SK-N-MC (cell line): ENCODE data around the gene ZNF23.

Source experiments
- EZH2 ChIP-seq: fragments of 200-600 bp; sonication (generic); IDR thresholded peaks from one replicate; pipeline ENCODE4 v1.6.1; 2017; ENCODE audit warnings: antibody characterized with exemption
- POLR2AphosphoS5 ChIP-seq: IDR thresholded peaks from 2 replicates; pipeline ENCODE4 v1.6.1; 2012; ENCODE audit warnings: mild to moderate bottlenecking, low read depth, low read length, borderline replicate concordance

DNA sequence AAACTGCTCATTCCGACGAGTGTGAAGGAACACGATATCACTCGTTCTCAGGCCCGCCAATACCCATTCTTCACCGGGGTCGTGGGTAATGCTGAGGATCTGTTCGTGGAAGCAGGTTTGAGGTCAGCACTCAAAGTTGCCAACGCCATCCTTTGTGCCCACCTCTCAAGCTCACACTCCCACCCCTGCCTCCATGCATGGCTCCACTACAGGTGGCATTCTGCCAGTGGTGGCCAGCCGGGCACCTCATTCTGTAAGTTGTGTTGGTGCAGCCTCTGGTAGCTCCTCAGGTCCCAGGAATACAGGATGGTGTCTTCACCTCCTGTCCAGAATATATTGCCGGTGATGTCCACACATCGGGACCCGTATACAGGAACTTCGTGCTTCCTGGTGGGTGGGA, 30.9 kb downstream of the ZNF23 start:
- TF ChIP-seq POLR2AphosphoS5 (no peak), EZH2 (no peak)
